Fibroblast of pulmonary artery (primary cell): Measurements from ENCODE around the gene BAIAP2.

Experiments
- DNase-seq: peaks from one replicate; pipeline ENCODE4 v3.0.0-alpha.2; 2010; ENCODE audit warnings: low read depth
- H3K4me3 ChIP-seq: replicated peaks from 2 replicates; pipeline ENCODE4 v1.5.1; 2011; ENCODE audit warnings: low read depth, mild to moderate bottlenecking, control low read depth, low read length, moderate library complexity
- TF ChIP-seq, protein P1 (sequence below): IDR thresholded peaks from 2 replicates; pipeline ENCODE4 v1.5.1; 2011; ENCODE audit warnings: mild to moderate bottlenecking, control low read depth, low read length, inconsistent platforms; ENCODE audit errors: missing control alignments

The BAIAP2 gene

GRCh38 chr17:81158688-81159590, 124.0 kb downstream of the BAIAP2 start:
- no peak for DNase-seq
- TF ChIP-seq, protein P1, sequence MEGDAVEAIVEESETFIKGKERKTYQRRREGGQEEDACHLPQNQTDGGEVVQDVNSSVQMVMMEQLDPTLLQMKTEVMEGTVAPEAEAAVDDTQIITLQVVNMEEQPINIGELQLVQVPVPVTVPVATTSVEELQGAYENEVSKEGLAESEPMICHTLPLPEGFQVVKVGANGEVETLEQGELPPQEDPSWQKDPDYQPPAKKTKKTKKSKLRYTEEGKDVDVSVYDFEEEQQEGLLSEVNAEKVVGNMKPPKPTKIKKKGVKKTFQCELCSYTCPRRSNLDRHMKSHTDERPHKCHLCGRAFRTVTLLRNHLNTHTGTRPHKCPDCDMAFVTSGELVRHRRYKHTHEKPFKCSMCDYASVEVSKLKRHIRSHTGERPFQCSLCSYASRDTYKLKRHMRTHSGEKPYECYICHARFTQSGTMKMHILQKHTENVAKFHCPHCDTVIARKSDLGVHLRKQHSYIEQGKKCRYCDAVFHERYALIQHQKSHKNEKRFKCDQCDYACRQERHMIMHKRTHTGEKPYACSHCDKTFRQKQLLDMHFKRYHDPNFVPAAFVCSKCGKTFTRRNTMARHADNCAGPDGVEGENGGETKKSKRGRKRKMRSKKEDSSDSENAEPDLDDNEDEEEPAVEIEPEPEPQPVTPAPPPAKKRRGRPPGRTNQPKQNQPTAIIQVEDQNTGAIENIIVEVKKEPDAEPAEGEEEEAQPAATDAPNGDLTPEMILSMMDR, result no peak
- H3K4me3 ChIP-seq, result no peak overlapping the region

- no peak overlapping the region for H3K4me3 ChIP-seq
- no peak for DNase-seq
- TF ChIP-seq, protein P1, result no peak
Observed at GRCh38 chr17:81159611-81160265, 124.8 kb downstream of the BAIAP2 start.

DNA sequence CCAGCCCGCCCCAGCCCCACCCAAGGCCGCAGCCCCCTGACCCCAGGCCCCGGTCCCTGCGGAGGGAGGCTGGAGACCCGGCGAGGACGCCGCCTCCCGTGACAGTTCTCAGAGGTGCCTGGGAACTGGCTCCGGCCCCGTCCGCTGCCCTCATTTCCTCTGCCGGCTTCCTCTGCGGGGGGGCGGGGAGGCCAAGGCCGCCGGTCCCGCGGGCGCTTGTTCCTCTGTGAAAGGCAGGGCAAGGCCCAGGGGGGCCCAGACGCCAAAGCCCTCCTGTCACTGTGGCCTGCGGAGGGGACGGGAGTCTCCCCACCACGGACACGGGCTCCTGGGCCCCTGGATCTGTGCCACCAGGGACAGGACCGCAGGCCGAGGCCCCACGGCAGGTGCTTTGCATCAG, 125.4 kb downstream of the BAIAP2 start:
- no peak overlapping the region for H3K4me3 ChIP-seq
- TF ChIP-seq, protein P1, result no peak
- no peak for DNase-seq

- no peak for DNase-seq
- TF ChIP-seq, protein P1, result no peak
- H3K4me3 ChIP-seq, result no peak overlapping the region
Observed at GRCh38 chr17:81160747-81161453, 125.9 kb downstream of the BAIAP2 start.

- DNase-seq, result no peak
- H3K4me3 ChIP-seq, result no peak overlapping the region
Observed at GRCh38 chr17:81161536-81161935, 126.6 kb downstream of the BAIAP2 start.

GRCh38 chr17:81161972-81162371, 127.0 kb downstream of the BAIAP2 start:
- no peak for DNase-seq
- TF ChIP-seq, protein P1, result no peak

More at GRCh38 chr17:81161536-81161935, 126.6 kb downstream of the BAIAP2 start:
- TF ChIP-seq, protein P1, result no peak

More at GRCh38 chr17:81161972-81162371, 127.0 kb downstream of the BAIAP2 start:
- no peak overlapping the region for H3K4me3 ChIP-seq
